ENCODE measurements around the gene SOS1. TPM values are rescaled to one million over a fixed set of nuclear protein-coding genes. Genes with fewer than 3 reads are reported as not detected.

The SOS1 gene
- total and polyA plus RNA-seq, 2 of the 13 experiments (the other 11 are each of a cell fraction or from before 2014, with no cell fraction given): 20.8 to 60.4 TPM

DNA sequence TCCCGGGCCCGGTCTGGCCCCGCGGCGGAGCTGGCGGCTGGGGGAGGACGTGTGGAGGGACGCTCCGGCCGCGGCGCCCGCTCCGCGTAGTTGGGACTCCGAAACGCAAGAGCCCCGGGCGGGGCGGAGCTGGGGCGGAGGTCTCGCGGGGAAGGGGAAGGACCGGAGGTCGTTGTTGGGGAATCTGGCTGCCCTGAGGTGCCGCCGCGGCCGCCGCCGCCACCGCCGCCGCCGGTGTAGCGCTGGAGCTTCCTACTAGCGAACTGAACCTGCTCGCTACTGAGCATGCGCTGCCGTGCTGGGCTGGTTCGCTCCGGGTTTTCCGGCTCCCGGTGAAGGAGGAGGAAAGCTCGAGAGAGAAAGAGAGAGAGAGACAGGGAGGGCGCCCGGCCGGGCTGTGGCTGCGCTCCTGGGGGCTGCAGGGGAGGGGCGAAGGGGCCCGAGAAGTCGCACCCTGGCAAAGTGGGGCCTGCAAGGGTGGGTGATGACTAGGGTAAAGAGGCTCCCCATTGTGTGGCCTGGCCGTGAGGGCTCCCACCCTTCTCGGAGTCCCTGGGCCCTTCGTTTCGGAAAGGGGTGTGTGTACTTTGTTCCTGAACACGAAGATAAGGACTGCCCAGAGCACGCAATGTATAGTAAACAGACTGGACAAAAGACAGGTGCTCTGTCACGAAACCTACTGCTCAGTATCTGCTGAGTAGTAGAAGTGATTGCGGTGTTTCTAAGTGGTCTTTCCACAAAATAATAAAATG is at the start of gene SOS1 (continued):
- TF ChIP-seq, protein P1, sequence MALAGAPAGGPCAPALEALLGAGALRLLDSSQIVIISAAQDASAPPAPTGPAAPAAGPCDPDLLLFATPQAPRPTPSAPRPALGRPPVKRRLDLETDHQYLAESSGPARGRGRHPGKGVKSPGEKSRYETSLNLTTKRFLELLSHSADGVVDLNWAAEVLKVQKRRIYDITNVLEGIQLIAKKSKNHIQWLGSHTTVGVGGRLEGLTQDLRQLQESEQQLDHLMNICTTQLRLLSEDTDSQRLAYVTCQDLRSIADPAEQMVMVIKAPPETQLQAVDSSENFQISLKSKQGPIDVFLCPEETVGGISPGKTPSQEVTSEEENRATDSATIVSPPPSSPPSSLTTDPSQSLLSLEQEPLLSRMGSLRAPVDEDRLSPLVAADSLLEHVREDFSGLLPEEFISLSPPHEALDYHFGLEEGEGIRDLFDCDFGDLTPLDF (CRISPR knock-in tag; IDR thresholded peaks at IDR 0.05): no peak
- TF ChIP-seq RERE (CRISPR knock-in tag; IDR thresholded peaks at IDR 0.05; ENCODE audit: low read depth) (no peak; the same call in 1 of the 2 replicates), U2AF1 (optimal IDR thresholded peaks at IDR 0.05; ENCODE audit: low read depth, low read length) (peak; percentile 73), ATF7-NPFF (CRISPR knock-in tag; IDR thresholded peaks at IDR 0.05; ENCODE audit: low read depth) (peak; percentile 76), ZNF549 (CRISPR knock-in tag; IDR thresholded peaks at IDR 0.05) (no peak), ZNF329 (CRISPR knock-in tag; IDR thresholded peaks at IDR 0.05; ENCODE audit: low read depth) (no peak), ARHGAP35 (CRISPR knock-in tag; IDR thresholded peaks at IDR 0.05; ENCODE audit: borderline replicate concordance) (peak; percentile 93; the same call in 1 of the 2 replicates), MAFG (CRISPR knock-in tag; IDR thresholded peaks at IDR 0.05) (no peak), CHD4 (IDR thresholded peaks at IDR 0.05; ENCODE audit: borderline replicate concordance, low read length) (no peak), SP1 (IDR thresholded peaks at IDR 0.05) (no peak), SP1 (CRISPR knock-in tag; IDR thresholded peaks at IDR 0.05) (no peak; the same call in 1 of the 2 replicates), SP140L (CRISPR knock-in tag; IDR thresholded peaks at IDR 0.05; ENCODE audit: borderline replicate concordance) (no peak; the same call in 1 of the 2 replicates), CEBPB (IDR thresholded peaks at IDR 0.05; ENCODE audit: borderline replicate concordance, low read depth, low read length) (no peak), TFE3 (CRISPR knock-in tag; IDR thresholded peaks at IDR 0.05) (peak; percentile 74), RAD51 (IDR thresholded peaks at IDR 0.05; ENCODE audit: borderline replicate concordance) (no peak), ATAD3A (CRISPR knock-in tag; IDR thresholded peaks at IDR 0.05) (no peak), NFATC3 (CRISPR knock-in tag; IDR thresholded peaks at IDR 0.05) (0 out of 2 replicates have a peak, but pooled peaks have one; percentile 87)
- TF ChIP-seq, protein P2, sequence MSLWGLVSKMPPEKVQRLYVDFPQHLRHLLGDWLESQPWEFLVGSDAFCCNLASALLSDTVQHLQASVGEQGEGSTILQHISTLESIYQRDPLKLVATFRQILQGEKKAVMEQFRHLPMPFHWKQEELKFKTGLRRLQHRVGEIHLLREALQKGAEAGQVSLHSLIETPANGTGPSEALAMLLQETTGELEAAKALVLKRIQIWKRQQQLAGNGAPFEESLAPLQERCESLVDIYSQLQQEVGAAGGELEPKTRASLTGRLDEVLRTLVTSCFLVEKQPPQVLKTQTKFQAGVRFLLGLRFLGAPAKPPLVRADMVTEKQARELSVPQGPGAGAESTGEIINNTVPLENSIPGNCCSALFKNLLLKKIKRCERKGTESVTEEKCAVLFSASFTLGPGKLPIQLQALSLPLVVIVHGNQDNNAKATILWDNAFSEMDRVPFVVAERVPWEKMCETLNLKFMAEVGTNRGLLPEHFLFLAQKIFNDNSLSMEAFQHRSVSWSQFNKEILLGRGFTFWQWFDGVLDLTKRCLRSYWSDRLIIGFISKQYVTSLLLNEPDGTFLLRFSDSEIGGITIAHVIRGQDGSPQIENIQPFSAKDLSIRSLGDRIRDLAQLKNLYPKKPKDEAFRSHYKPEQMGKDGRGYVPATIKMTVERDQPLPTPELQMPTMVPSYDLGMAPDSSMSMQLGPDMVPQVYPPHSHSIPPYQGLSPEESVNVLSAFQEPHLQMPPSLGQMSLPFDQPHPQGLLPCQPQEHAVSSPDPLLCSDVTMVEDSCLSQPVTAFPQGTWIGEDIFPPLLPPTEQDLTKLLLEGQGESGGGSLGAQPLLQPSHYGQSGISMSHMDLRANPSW (CRISPR knock-in tag; IDR thresholded peaks at IDR 0.05; ENCODE audit: borderline replicate concordance): peak; percentile 92; the same call in 1 of the 2 replicates

Data from HepG2 (cell line).